Activated CD4-positive, alpha-beta T cell treated with anti-CD3 and anti-CD28 coated beads for 36 hours (primary cell): ENCODE results near the gene ARHGEF9. TPM values are rescaled to one million over a fixed set of nuclear protein-coding genes. Genes with fewer than 3 reads are reported as not detected.
"Not testable (repeated sequence)": the region's sequence is repeated elsewhere in the genome, so short reads cannot be mapped to it uniquely, and the experiment has no call there.

Experiments used
- ATAC-seq: fragments of 200-7000 bp; cut with Tn5 transposase; one replicate; pipeline ENCODE4 v1.10.0; 2021; ENCODE audit warnings: mild to moderate bottlenecking, moderate library complexity
- CTCF ChIA-PET: fragments of 350-600 bp; sonication (Branson Sonifier 250); formaldehyde crosslinking; loops from one replicate; lab custom pipeline; 2021; ENCODE audit warnings: antibody characterized with exemption; lab: Charles Lee
- POLR2A ChIA-PET: fragments of 350-600 bp; sonication (Branson Sonifier 250); formaldehyde crosslinking; loops from one replicate; lab custom pipeline; 2021; ENCODE audit warnings: antibody characterized with exemption, inconsistent platforms; lab: Charles Lee
- DNase-seq: peaks from one replicate; pipeline ENCODE4 v3.0.0-alpha.2; 2020
- H3K27ac Mint-ChIP-seq: one replicate; pipeline ENCODE4 v1.8.0; 2021; ENCODE audit warnings: mixed read lengths
- H3K27me3 Mint-ChIP-seq: one replicate; pipeline ENCODE4 v1.8.0; 2021; ENCODE audit warnings: mixed read lengths
- H3K36me3 Mint-ChIP-seq: one replicate; pipeline ENCODE4 v1.8.0; 2021; ENCODE audit warnings: low read depth, mixed read lengths
- H3K4me1 Mint-ChIP-seq: one replicate; pipeline ENCODE4 v1.8.0; 2021; ENCODE audit warnings: mixed read lengths
- H3K4me3 Mint-ChIP-seq: one replicate; pipeline ENCODE4 v1.8.0; 2021; ENCODE audit warnings: mild to moderate bottlenecking, moderate library complexity, mixed read lengths
- H3K9me3 Mint-ChIP-seq: one replicate; pipeline ENCODE4 v1.8.0; 2021; ENCODE audit warnings: low read depth, mixed read lengths
- intact Hi-C, 2 experiments: fragments of 100-400 bp; cut with DNase I in 1 of 2; cut with micrococcal nuclease in 1 of 2; formaldehyde crosslinking; loops; one replicate each; pipeline versions ENCODE4 v1.14.2 to v1.15.1; 2022 to 2024; cut with DNase I, micrococcal nuclease
- microRNA-seq: library from miRNA; unstranded; fragments of <30 nt; microRNA quantifications from one replicate; pipeline ENCODE4 v1.2.0, GENCODE V29; 2021; ENCODE audit warnings: borderline replicate concordance
- total RNA-seq, 2 experiments: library from RNA; stranded (reverse); gene quantifications; one replicate each; pipeline ENCODE4 v1.2.3, GENCODE V29; 2021

ARHGEF9 gene
- total RNA-seq, 2 experiments from 2014 or later: 16.0 to 22.0 TPM

DNA sequence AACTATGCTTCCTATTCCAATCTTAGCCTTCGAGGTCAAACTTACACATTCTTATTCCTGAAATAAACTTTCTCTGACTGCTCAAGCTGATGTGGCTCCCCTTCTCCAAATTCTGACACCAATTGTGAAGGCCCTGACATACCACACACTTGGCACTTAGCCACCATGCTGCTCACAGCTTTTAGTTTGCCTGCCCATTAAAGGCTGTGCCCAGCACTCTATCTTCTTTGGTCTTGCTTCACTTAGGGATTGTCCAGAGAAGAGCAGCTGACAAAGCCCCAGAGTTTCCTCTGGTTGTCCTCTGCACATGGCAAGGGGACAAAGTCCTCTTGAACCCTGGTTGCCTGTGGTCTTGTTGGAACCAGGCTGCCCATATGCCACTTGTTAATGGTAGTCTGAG is 126.1 kb downstream of the ARHGEF9 start:
- CTCF ChIA-PET: no interaction called here
- no peak overlapping the region for H3K27ac Mint-ChIP-seq
- ATAC-seq: no peak

DNA sequence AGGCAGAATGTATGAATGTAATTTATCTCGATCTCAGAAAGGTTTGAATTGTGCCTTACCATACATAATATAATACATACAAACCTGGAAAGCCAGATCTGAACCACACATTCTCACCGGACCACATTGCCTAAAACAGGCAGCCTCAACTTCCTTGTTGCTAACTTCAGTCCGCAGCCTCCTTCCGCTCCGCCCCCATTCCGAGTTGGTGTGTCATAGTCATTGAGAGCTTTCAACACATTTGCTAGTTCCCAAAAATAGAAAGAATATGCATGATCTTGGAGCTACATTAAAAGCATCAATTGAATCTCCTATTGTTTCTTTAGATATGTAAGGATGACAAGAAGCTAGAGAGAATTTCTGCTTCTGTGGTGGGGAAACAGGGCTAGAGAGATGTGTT is 127.2 kb downstream of the ARHGEF9 start:
- CTCF ChIA-PET: interaction anchor here (0.8 kb wide), 1 partner anchor 24 kb away, joined by 4 read pairs; no protein-coding TSS in a partner anchor
- peaks cover 28% of the 10 kb centered on the region for H3K36me3 Mint-ChIP-seq
- H3K9me3 Mint-ChIP-seq: no peaks in the 10 kb centered on the region
- H3K4me1 Mint-ChIP-seq: no peaks in the 10 kb centered on the region
- DNase-seq: no peak
- POLR2A ChIA-PET: no interaction called here
- no peak overlapping the region for H3K27ac Mint-ChIP-seq
- no peak for ATAC-seq
- intact Hi-C loops: no loop called here
- no peak overlapping the region for H3K4me3 Mint-ChIP-seq
- H3K27me3 Mint-ChIP-seq: no peaks in the 10 kb centered on the region

More for the DNA sequence above, 126.1 kb downstream of the ARHGEF9 start:
- no peak overlapping the region for H3K4me3 Mint-ChIP-seq
- intact Hi-C loops: no loop called here
- peaks cover 26% of the 10 kb centered on the region for H3K36me3 Mint-ChIP-seq
- H3K4me1 Mint-ChIP-seq: no peaks in the 10 kb centered on the region
- POLR2A ChIA-PET: no interaction called here
- no peaks in the 10 kb centered on the region for H3K9me3 Mint-ChIP-seq
- H3K27me3 Mint-ChIP-seq: no peaks in the 10 kb centered on the region
- no peak for DNase-seq

DNA sequence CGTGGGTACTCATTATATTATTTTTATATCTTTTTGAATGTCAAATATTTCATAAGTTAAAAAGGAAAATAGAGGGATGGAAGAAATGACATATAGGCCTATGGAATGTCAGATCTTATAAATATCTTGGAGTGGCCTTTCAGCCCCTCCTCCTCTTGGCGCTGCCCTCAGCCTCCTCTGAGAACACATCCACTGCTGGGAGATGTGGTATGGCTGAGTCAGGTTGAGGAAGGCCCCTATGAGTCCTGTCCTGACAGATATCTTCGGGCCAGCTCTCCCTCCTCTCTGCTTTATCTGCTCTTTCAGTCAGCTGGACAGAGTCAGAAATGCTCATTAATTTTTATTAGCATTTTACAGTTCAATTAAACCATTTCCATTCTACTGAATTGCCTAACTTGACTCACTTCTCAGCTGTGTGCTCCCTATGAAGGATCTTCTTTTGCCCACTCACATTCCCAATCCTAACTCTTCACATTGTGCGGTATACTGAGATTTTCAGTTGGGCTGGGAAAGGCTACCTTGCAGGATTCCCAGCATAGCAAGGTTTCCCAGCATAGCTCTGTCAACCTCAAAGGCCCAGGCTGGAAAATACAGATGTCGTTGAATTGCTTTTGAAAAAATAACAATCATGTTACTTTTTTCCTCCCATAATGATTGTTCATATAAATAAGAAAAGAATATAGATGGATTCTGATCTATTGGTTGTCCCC is 128.0 kb downstream of the ARHGEF9 start:
- Mint-ChIP-seq H3K36me3 (peaks cover 30% of the 10 kb centered on the region), H3K4me3 (no peak overlapping the region), H3K4me1 (no peaks in the 10 kb centered on the region), H3K9me3 (no peaks in the 10 kb centered on the region), H3K27ac (no peak overlapping the region), H3K27me3 (no peaks in the 10 kb centered on the region)
- ATAC-seq (no peak), DNase-seq (no peak)
- intact Hi-C loops: no loop called here
- ChIA-PET POLR2A (no interaction called here), CTCF (no interaction called here)

DNA sequence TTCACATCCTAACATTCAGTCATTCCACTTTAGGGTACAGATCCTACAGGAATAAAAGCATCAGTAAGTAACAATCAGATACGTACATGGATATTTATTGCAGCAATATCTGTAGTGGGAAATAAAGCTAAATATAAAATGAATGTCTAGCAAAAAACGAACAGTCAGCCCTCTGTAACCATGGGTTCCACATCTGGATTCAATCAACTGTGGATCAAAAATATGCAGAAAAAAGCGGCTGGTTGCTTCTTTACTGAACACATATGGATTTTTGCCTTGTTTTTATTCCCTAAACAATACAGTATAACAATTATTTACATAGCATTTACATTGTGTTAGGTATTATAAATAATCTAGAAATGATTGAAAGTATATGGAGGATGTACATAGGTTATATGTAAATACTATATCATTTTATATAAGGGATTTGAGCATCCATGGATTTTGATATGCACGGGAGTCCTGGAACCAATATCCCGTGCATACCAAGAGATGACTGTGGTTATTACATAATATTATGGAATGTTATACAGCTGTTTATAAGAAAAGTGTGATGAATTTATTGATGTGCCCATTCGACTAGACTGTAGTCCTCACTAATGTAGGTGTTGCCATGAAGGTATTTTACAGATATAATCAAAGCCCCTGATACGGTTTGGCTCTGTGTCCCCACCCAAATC is 132.8 kb downstream of the ARHGEF9 start:
- H3K4me1 Mint-ChIP-seq: no peaks in the 10 kb centered on the region
- H3K4me3 Mint-ChIP-seq: no peak overlapping the region
- intact Hi-C loops: no loop called here
- H3K27me3 Mint-ChIP-seq: no peaks in the 10 kb centered on the region
- ATAC-seq (no peak), DNase-seq (no peak)
- ChIA-PET POLR2A (no interaction called here), CTCF (no interaction called here)
- H3K9me3 Mint-ChIP-seq: no peaks in the 10 kb centered on the region
- peaks cover 37% of the 10 kb centered on the region for H3K36me3 Mint-ChIP-seq
- H3K27ac Mint-ChIP-seq: no peak overlapping the region

DNA sequence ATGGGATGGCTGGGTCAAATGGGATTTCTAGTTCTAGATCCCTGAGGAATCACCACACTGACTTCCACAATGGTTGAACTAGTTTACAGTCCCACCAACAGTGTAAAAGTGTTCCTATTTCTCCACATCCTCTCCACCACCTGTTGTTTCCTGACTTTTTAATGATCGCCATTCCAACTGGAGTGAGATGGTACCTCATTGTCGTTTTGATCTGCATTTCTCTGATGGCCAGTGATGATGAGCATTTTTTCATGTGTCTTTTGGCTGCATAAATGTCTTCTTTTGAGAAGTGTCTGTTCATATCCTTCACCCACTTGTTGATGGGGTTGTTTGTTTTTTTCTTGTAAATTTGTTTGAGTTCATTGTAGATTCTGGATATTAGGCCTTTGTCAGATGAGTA is 139.3 kb downstream of the ARHGEF9 start:
- H3K4me3 Mint-ChIP-seq, H3K27ac Mint-ChIP-seq, CTCF ChIA-PET, H3K9me3 Mint-ChIP-seq, H3K27me3 Mint-ChIP-seq, ATAC-seq, DNase-seq, intact Hi-C loops, H3K4me1 Mint-ChIP-seq, POLR2A ChIA-PET: not testable (repeated sequence)
- H3K36me3 Mint-ChIP-seq: peaks cover 25% of the 10 kb centered on the region

DNA sequence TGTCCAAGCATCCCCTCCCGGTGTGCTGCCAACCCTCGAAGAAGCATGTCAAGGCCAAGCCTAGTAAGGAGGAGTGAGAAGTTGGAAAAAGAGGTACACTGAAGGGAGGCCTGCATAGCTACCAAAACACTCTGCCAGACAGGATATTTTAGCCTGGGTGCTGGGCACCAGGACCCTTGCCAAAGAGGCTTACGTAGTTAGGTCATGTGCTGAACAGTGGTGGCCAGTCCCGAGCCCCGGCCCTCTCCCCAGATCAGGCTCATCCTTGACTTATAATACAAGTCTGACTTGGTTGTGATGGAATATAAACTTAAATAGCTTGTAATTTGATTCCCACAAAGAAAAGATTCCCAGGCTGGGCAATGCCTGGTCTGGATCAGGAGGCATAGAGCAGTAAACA is 149.3 kb downstream of the ARHGEF9 start:
- peaks cover 56% of the 10 kb centered on the region for H3K36me3 Mint-ChIP-seq
- ChIA-PET POLR2A (no interaction called here), CTCF (no interaction called here)
- H3K9me3 Mint-ChIP-seq: peaks cover 10% of the 10 kb centered on the region
- intact Hi-C loops: no loop called here
- no peak overlapping the region for H3K4me3 Mint-ChIP-seq
- ATAC-seq (no peak), DNase-seq (no peak)
- H3K4me1 Mint-ChIP-seq: no peaks in the 10 kb centered on the region
- H3K27me3 Mint-ChIP-seq: no peaks in the 10 kb centered on the region
- H3K27ac Mint-ChIP-seq: no peak overlapping the region

DNA sequence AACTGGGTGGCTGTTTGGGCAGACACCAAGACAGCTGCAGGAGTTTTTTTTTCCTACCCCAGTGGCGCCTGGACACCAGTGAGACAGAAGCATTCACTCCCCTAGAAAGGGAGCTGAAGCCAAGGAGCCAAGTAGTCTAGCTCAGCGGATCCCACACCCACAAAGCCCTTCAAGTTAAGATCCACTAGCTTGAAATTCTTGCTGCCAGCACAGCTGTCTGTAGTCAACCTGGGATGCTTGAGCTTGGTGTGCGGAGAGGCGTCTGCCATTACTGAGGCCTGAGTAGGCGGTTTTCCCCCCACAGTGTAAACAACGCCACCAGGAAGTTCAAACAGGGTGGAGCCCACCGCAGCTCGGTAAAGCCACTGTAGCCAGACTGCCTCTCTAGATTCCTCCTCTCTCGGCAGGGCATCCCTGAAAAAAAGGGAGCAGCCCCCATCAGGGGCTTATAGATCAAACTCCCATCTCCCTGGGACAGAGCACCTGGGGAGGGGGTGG is 171.4 kb downstream of the ARHGEF9 start:
- ChIA-PET POLR2A (no interaction called here), CTCF (no interaction called here)
- Mint-ChIP-seq H3K4me3 (no peak overlapping the region), H3K27ac (no peak overlapping the region), H3K9me3 (peaks cover 5% of the 10 kb centered on the region), H3K27me3 (no peaks in the 10 kb centered on the region), H3K36me3 (no peaks in the 10 kb centered on the region), H3K4me1 (no peaks in the 10 kb centered on the region)
- no peak for ATAC-seq
- intact Hi-C loops: no loop called here
- no peak for DNase-seq

DNA sequence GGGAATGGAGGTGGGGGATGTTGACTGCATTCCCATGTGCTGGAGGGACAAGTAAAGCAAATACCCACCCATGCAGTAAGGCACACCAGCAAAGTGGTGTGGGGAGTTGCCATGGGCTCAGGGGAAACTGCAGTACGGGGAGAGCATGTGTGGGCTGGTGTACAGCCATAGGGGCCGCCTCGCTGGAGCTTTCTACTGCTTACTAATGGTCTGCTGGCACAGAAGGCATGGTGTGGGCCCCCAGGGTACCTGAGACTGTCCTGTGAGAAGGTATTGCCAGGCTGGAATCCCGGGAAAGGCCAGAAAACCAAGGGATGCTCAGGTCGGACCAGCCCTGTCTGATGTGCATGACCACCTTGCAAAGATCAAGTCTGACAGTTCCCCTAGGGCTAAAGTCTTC is 199.1 kb downstream of the ARHGEF9 start:
- no peak overlapping the region for H3K27ac Mint-ChIP-seq
- intact Hi-C loops: no loop called here
- H3K9me3 Mint-ChIP-seq: no peaks in the 10 kb centered on the region
- no peaks in the 10 kb centered on the region for H3K36me3 Mint-ChIP-seq
- ATAC-seq (no peak), DNase-seq (no peak)
- ChIA-PET POLR2A (no interaction called here), CTCF (no interaction called here)
- no peaks in the 10 kb centered on the region for H3K27me3 Mint-ChIP-seq
- no peak overlapping the region for H3K4me3 Mint-ChIP-seq
- H3K4me1 Mint-ChIP-seq: no peaks in the 10 kb centered on the region

Small RNA genes within 50 kb of the gene (microRNA-seq; reads per million reads assigned to microRNA genes)
- gene MIR1468: 1.1 reads per million
